Neural progenitor cell (in vitro differentiated cells): ENCODE results near the gene POLR2L.

Source experiments
- EZH2 ChIP-seq: fragments of 200-600 bp; sonication (generic); IDR thresholded peaks from 2 replicates; pipeline ENCODE4 v1.6.1; 2017; ENCODE audit warnings: antibody characterized with exemption, mild to moderate bottlenecking, moderate library complexity
- EZH2phosphoT487 ChIP-seq: fragments of 200-600 bp; sonication (generic); IDR thresholded peaks from 2 replicates; pipeline ENCODE4 v1.6.1; 2017; ENCODE audit warnings: antibody characterized with exemption
- TF ChIP-seq, protein P1 (sequence below): fragments of 200-600 bp; sonication (generic); IDR thresholded peaks from 2 replicates; pipeline ENCODE4 v1.5.1; 2017; ENCODE audit warnings: antibody characterized with exemption, mild to moderate bottlenecking

DNA sequence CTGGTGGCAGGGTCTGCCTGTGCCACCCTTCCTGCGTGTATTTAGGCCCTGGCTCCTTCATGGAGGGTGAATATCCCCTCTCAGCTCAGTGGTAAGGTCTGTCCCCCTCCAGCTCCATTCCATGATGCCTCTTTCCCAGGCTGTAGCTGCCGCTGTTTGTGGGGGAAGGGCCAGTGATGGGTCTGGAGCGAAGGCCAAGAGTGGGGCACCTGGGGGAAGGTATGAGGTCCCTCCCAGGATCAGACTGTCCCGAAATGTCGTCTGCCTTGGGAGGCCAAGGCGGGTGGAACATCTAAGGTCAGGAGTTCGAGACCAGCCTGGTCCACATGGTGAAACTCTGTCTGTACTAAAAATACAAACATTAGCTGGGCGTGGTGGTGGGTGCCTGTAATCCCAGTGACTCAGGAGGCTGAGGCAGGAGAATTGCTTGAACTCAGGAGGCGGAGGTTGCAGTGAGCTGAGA, 8.4 kb downstream of the POLR2L start:
- TF ChIP-seq, protein P1, sequence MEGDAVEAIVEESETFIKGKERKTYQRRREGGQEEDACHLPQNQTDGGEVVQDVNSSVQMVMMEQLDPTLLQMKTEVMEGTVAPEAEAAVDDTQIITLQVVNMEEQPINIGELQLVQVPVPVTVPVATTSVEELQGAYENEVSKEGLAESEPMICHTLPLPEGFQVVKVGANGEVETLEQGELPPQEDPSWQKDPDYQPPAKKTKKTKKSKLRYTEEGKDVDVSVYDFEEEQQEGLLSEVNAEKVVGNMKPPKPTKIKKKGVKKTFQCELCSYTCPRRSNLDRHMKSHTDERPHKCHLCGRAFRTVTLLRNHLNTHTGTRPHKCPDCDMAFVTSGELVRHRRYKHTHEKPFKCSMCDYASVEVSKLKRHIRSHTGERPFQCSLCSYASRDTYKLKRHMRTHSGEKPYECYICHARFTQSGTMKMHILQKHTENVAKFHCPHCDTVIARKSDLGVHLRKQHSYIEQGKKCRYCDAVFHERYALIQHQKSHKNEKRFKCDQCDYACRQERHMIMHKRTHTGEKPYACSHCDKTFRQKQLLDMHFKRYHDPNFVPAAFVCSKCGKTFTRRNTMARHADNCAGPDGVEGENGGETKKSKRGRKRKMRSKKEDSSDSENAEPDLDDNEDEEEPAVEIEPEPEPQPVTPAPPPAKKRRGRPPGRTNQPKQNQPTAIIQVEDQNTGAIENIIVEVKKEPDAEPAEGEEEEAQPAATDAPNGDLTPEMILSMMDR: no peak
- TF ChIP-seq EZH2: no peak
- TF ChIP-seq EZH2phosphoT487: no peak
